Measurements from ENCODE around the gene SIGLEC9. TPM values are rescaled to one million over a fixed set of nuclear protein-coding genes. Genes with fewer than 3 reads are reported as not detected.

The SIGLEC9 gene
- total RNA-seq, 1 experiment from 2014 or later: not detected

GRCh38 chr19:51096473-51097165 is 28.1 kb upstream of the SIGLEC9 start:
- H3F3A ChIP-seq (ENCODE audit: low read length, unreplicated experiment): peaks cover 4% of the 10 kb centered on the region
- peaks cover 13% of the 10 kb centered on the region; the same call in 1 of the 2 replicates for H3K79me2 ChIP-seq (ENCODE audit: low read length)
- ChIA-PET CTCF (interaction anchor here (0.5 to 6.0 kb wide), 7 partner anchors 18 to 181 kb away, joined by 3 to 79 read pairs (median 6); partner anchors contain the start of gene KLK10), POLR2A (ENCODE audit: unreplicated experiment) (no interaction called here)
- peak; percentile 65 for TF ChIP-seq CTCF (conservative IDR thresholded peaks at IDR 0.05; ENCODE audit: low read depth, low read length)
- TF ChIP-seq EZH2phosphoT487 (IDR thresholded peaks at IDR 0.05; ENCODE audit: borderline replicate concordance, low read length): no peak
- no peak overlapping the region for H3K27ac ChIP-seq (ENCODE audit: low read length)
- H3K4me2 ChIP-seq (ENCODE audit: low read length): no peak overlapping the region
- H3K36me3 ChIP-seq (ENCODE audit: low read depth, low read length): peaks cover 3% of the 10 kb centered on the region; the same call in 1 of the 2 replicates
- intact Hi-C loops (cut with micrococcal nuclease): loop anchor here (1.0 kb wide), 1 partner anchor 167 kb away; no protein-coding TSS in a partner anchor
- H3K9ac ChIP-seq (ENCODE audit: low read length): no peak overlapping the region
- no peaks in the 10 kb centered on the region for H3K27me3 ChIP-seq (ENCODE audit: low read length)
- 0 out of 2 replicates have a peak, but pooled peaks cover 3% of the 10 kb centered on the region for H4K20me1 ChIP-seq (ENCODE audit: low read length)
- no peak overlapping the region for H2AFZ ChIP-seq (ENCODE audit: low read length)
- H3K9me3 ChIP-seq (ENCODE audit: low read length): no peaks in the 10 kb centered on the region
- H3K4me1 ChIP-seq (ENCODE audit: insufficient read depth, low read length): peaks cover 33% of the 10 kb centered on the region
- BruUV-seq (replicated peaks): TSS peak; percentile 10
- DNase-seq: peak; percentile 47
- ATAC-seq: no peak
- H3K4me3 ChIP-seq (ENCODE audit: low read length): no peak overlapping the region
- H3K9me2 ChIP-seq (replicated peaks; ENCODE audit: low read length): no peaks in the 10 kb centered on the region

GRCh38 chr19:51097166-51097738 is 27.5 kb upstream of the SIGLEC9 start:
- Histone ChIP-seq H3K9me2 (replicated peaks; ENCODE audit: low read length) (no peaks in the 10 kb centered on the region), H3K27ac (ENCODE audit: low read length) (no peak overlapping the region), H3K36me3 (ENCODE audit: low read depth, low read length) (peaks cover 3% of the 10 kb centered on the region; the same call in 1 of the 2 replicates), H3K27me3 (ENCODE audit: low read length) (no peaks in the 10 kb centered on the region), H3K79me2 (ENCODE audit: low read length) (peaks cover 18% of the 10 kb centered on the region; the same call in 1 of the 2 replicates), H3K9me3 (ENCODE audit: low read length) (no peaks in the 10 kb centered on the region), H3K4me3 (ENCODE audit: low read length) (no peak overlapping the region), H2AFZ (ENCODE audit: low read length) (no peak overlapping the region), H3F3A (ENCODE audit: low read length, unreplicated experiment) (peaks cover 4% of the 10 kb centered on the region), H3K4me1 (ENCODE audit: insufficient read depth, low read length) (peaks cover 28% of the 10 kb centered on the region), H3K9ac (ENCODE audit: low read length) (no peak overlapping the region), H3K4me2 (ENCODE audit: low read length) (no peak overlapping the region), H4K20me1 (ENCODE audit: low read length) (0 out of 2 replicates have a peak, but pooled peaks cover 5% of the 10 kb centered on the region)
- intact Hi-C loops (cut with micrococcal nuclease): loop anchor here (1.0 kb wide), 1 partner anchor 168 kb away; no protein-coding TSS in a partner anchor
- BruUV-seq (replicated peaks): no TSS peak
- DNase-seq (peak; percentile 77), ATAC-seq (peak; percentile 40)
- POLR2A ChIA-PET (ENCODE audit: unreplicated experiment): no interaction called here
- TF ChIP-seq EZH2phosphoT487 (IDR thresholded peaks at IDR 0.05; ENCODE audit: borderline replicate concordance, low read length) (no peak), CTCF (conservative IDR thresholded peaks at IDR 0.05; ENCODE audit: low read depth, low read length) (peak; percentile 79)
- CTCF ChIA-PET: interaction anchor here (0.6 to 6.0 kb wide), 4 partner anchors 55 to 175 kb away, joined by 3 to 79 read pairs (median 8); partner anchors contain the start of gene KLK10

GRCh38 chr19:51097796-51098195 is 26.9 kb upstream of the SIGLEC9 start:
- H3K9me3 ChIP-seq (ENCODE audit: low read length): no peaks in the 10 kb centered on the region
- peaks cover 9% of the 10 kb centered on the region for H4K20me1 ChIP-seq (ENCODE audit: low read length)
- peaks cover 23% of the 10 kb centered on the region for H3K4me1 ChIP-seq (ENCODE audit: insufficient read depth, low read length)
- DNase-seq: no peak
- H3K36me3 ChIP-seq (ENCODE audit: low read depth, low read length): peaks cover 9% of the 10 kb centered on the region; the same call in 1 of the 2 replicates
- ChIA-PET POLR2A (ENCODE audit: unreplicated experiment) (no interaction called here), CTCF (no interaction called here)
- H2AFZ ChIP-seq (ENCODE audit: low read length): no peak overlapping the region
- H3K27ac ChIP-seq (ENCODE audit: low read length): no peak overlapping the region
- peaks cover 4% of the 10 kb centered on the region for H3F3A ChIP-seq (ENCODE audit: low read length, unreplicated experiment)
- no TSS peak for BruUV-seq (replicated peaks)
- TF ChIP-seq EZH2 (IDR thresholded peaks at IDR 0.05; ENCODE audit: low read length, unreplicated experiment) (no peak), CTCF (conservative IDR thresholded peaks at IDR 0.05; ENCODE audit: low read depth, low read length) (no peak), EZH2phosphoT487 (IDR thresholded peaks at IDR 0.05; ENCODE audit: borderline replicate concordance, low read length) (no peak)
- no peak overlapping the region for H3K9ac ChIP-seq (ENCODE audit: low read length)
- H3K4me3 ChIP-seq (ENCODE audit: low read length): no peak overlapping the region
- H3K9me2 ChIP-seq (replicated peaks; ENCODE audit: low read length): no peaks in the 10 kb centered on the region
- no peaks in the 10 kb centered on the region for H3K27me3 ChIP-seq (ENCODE audit: low read length)
- no peak for ATAC-seq
- H3K4me2 ChIP-seq (ENCODE audit: low read length): no peak overlapping the region
- intact Hi-C loops (cut with micrococcal nuclease): loop anchor here (1.0 kb wide), 1 partner anchor 168 kb away; no protein-coding TSS in a partner anchor
- peaks cover 23% of the 10 kb centered on the region; the same call in 1 of the 2 replicates for H3K79me2 ChIP-seq (ENCODE audit: low read length)

All from PC-3 (cell line).